A549 (cell line): Measurements from ENCODE around the gene SYAP1. TPM values are rescaled to one million over a fixed set of nuclear protein-coding genes. Genes with fewer than 3 reads are reported as not detected.

Experiments
- ATAC-seq, 2 experiments: fragments of 200-7000 bp in 1 of 2; fragments of >200 bp in 1 of 2; cut with Nextera tagmentation in 1 of 2; cut with Tn5 transposase in 1 of 2; 3 replicates each; pipeline versions ENCODE4 v1.8.0 to v1.9.1; 2018 to 2020; ENCODE audit warnings: mild to moderate bottlenecking in 1 of 2, moderate library complexity in 1 of 2
- CTCF ChIA-PET: fragments of 300-600 bp; sonication (Branson Sonifier 250); formaldehyde crosslinking; extraction: SDS; loops from one replicate; lab custom pipeline; 2021; ENCODE audit warnings: antibody characterized with exemption, inconsistent platforms; lab: Yijun Ruan, JAX
- POLR2A ChIA-PET: fragments of 350-600 bp; formaldehyde crosslinking; extraction: SDS; loops from one replicate; lab custom pipeline; 2021; ENCODE audit warnings: antibody characterized with exemption, inconsistent platforms; lab: Yijun Ruan, JAX
- DNase-seq, 2 experiments: peaks; one replicate each; pipeline versions ENCODE4 v3.0.0 to v3.0.0-alpha.2; 2011 to 2016; ENCODE audit warnings: low read depth in 1 of 2, low spot score in 1 of 2
- FAIRE-seq: peaks from 2 replicates; lab custom pipeline; 2011; peaks lifted over from hg19 to GRCh38; lab: Jason Lieb, UNC
- H3K27ac ChIP-seq, 2 experiments: fragments of >200 bp; sonication (Bioruptor Twin); formaldehyde crosslinking; 3 replicates each; pipeline ENCODE4 v1.5.1; 2016 to 2017
- H3K4me1 ChIP-seq: fragments of >200 bp; sonication (Bioruptor Twin); formaldehyde crosslinking; 3 replicates; pipeline ENCODE4 v1.6.1; 2016
- H3K4me2 ChIP-seq: fragments of >200 bp; sonication (Bioruptor Twin); formaldehyde crosslinking; 3 replicates; pipeline ENCODE4 v1.6.1; 2016
- H3K4me3 ChIP-seq: fragments of >200 bp; sonication (Bioruptor Twin); formaldehyde crosslinking; 3 replicates; pipeline ENCODE4 v1.5.1; 2016
- H3K9me3 ChIP-seq: fragments of >200 bp; sonication (Bioruptor Twin); formaldehyde crosslinking; 3 replicates; pipeline ENCODE4 v1.6.1; 2016
- BHLHE40 ChIP-seq: IDR thresholded peaks from 2 replicates; pipeline ENCODE4 v1.6.1; 2012; ENCODE audit warnings: low read depth, low read length, inconsistent platforms
- EHF ChIP-seq: fragments of 250-450 bp; sonication (Bioruptor Pico); IDR thresholded peaks from 2 replicates; pipeline ENCODE4 v1.5.0; 2020; ENCODE audit warnings: mild to moderate bottlenecking
- ESRRA ChIP-seq: fragments of 150-350 bp; IDR thresholded peaks from 2 replicates; pipeline ENCODE4 v1.6.1; 2014; ENCODE audit warnings: mild to moderate bottlenecking, low read length, borderline replicate concordance
- FOSB ChIP-seq: fragments of 250-450 bp; sonication (Bioruptor Pico); IDR thresholded peaks from 2 replicates; pipeline ENCODE4 v1.5.0; 2020; ENCODE audit warnings: mild to moderate bottlenecking, moderate library complexity
- HEYL ChIP-seq: fragments of 250-450 bp; sonication (Bioruptor Pico); IDR thresholded peaks from 2 replicates; pipeline ENCODE4 v1.8.0; 2021; ENCODE audit warnings: mild to moderate bottlenecking, moderate library complexity
- HOXA7 ChIP-seq: fragments of 250-450 bp; sonication (Bioruptor Pico); IDR thresholded peaks from 2 replicates; pipeline ENCODE4 v1.5.0; 2020; ENCODE audit warnings: mild to moderate bottlenecking, moderate library complexity
- HOXB5 ChIP-seq: fragments of 250-450 bp; sonication (Bioruptor Pico); IDR thresholded peaks from 2 replicates; pipeline ENCODE4 v1.5.0; 2020; ENCODE audit warnings: mild to moderate bottlenecking, moderate library complexity
- KDM1A ChIP-seq: fragments of 200-600 bp; sonication (generic); IDR thresholded peaks from 2 replicates; pipeline ENCODE4 v1.6.1; 2016; ENCODE audit warnings: low read depth, mild to moderate bottlenecking
- MAZ ChIP-seq: fragments of 150-350 bp; IDR thresholded peaks from 2 replicates; pipeline ENCODE4 v1.6.1; 2014; ENCODE audit warnings: antibody characterized with exemption, low read depth, low read length, borderline replicate concordance
- NFE2L2 ChIP-seq: fragments of 150-350 bp; conservative IDR thresholded peaks from 2 replicates; pipeline ENCODE4 v1.6.1; 2014; ENCODE audit warnings: low read length
- NPAS2 ChIP-seq: fragments of 250-450 bp; sonication (Bioruptor Pico); IDR thresholded peaks from 2 replicates; pipeline ENCODE4 v1.8.0; 2022; ENCODE audit warnings: mild to moderate bottlenecking, moderate library complexity, borderline replicate concordance
- NR3C1 ChIP-seq: fragments of >200 bp; sonication (Bioruptor Twin); formaldehyde crosslinking; IDR thresholded peaks from 3 replicates; pipeline ENCODE4 v1.6.1; 2017
- PHF8 ChIP-seq: fragments of 200-600 bp; sonication (generic); IDR thresholded peaks from 2 replicates; pipeline ENCODE4 v1.6.1; 2016; ENCODE audit warnings: low read depth, mild to moderate bottlenecking, antibody characterized with exemption, moderate library complexity, borderline replicate concordance
- POLR2A ChIP-seq: IDR thresholded peaks from 2 replicates; pipeline ENCODE4 v1.6.1; 2012; ENCODE audit warnings: mild to moderate bottlenecking, low read length
- RARB ChIP-seq: fragments of 250-450 bp; sonication (Bioruptor Pico); IDR thresholded peaks from 2 replicates; pipeline ENCODE4 v1.8.0; 2021; ENCODE audit warnings: mild to moderate bottlenecking, moderate library complexity
- RCOR1 ChIP-seq: fragments of 150-350 bp; IDR thresholded peaks from 2 replicates; pipeline ENCODE4 v1.6.1; 2014; ENCODE audit warnings: antibody characterized with exemption, low read length, low read depth
- SREBF2 ChIP-seq: fragments of 450-650 bp; IDR thresholded peaks from 2 replicates; pipeline ENCODE4 v1.6.1; 2014; ENCODE audit warnings: mild to moderate bottlenecking, moderate library complexity
- TP53 ChIP-seq: fragments of 250-450 bp; sonication (Bioruptor Pico); IDR thresholded peaks from 2 replicates; pipeline ENCODE4 v1.5.0; 2021; ENCODE audit warnings: mild to moderate bottlenecking, moderate library complexity
- ZFP36 ChIP-seq: fragments of 450-650 bp; IDR thresholded peaks from 2 replicates; pipeline ENCODE4 v1.6.1; 2014; ENCODE audit warnings: borderline replicate concordance; ENCODE audit not compliant: partially characterized antibody
- ZSCAN20 ChIP-seq: fragments of 250-450 bp; sonication (Bioruptor Pico); IDR thresholded peaks from 2 replicates; pipeline ENCODE4 v1.8.0; 2022; ENCODE audit warnings: mild to moderate bottlenecking, moderate library complexity
- WGBS: methylation state at CpG from one replicate; pipeline ENCODE4 v1.1.6; 2017; ENCODE audit errors: missing lambda C conversion rate; 5-methylcytosine and 5-hydroxymethylcytosine counted together
- polyA plus RNA-seq, 4 experiments: library from polyadenylated mRNA; depleted of rRNA in 3 of 4; stranded (reverse); fragments of >200 nt; fragmentation: RNase III in 1 of 4; extraction: RNeasy Plus Mini Kit Qiagen cat#74134 plus additional on column Dnase treatment in 1 of 4; gene quantifications; 2 replicates in 3 of 4; 3 replicates in 1 of 4; pipeline ENCODE4 v1.2.3, GENCODE V29; 2011 to 2017
- TF ChIP-seq, protein P1 (sequence below): fragments of 150-350 bp; IDR thresholded peaks from 2 replicates; pipeline ENCODE4 v1.6.1; 2014; ENCODE audit warnings: low read depth, mild to moderate bottlenecking, low read length
- TF ChIP-seq, protein P2 (sequence below): IDR thresholded peaks from 2 replicates; pipeline ENCODE4 v1.6.1; 2012
- TF ChIP-seq, protein P3 (sequence below): IDR thresholded peaks from 2 replicates; pipeline ENCODE4 v1.6.1; 2012

SYAP1 gene
- polyA plus RNA-seq, 2 of the 4 experiments (the other 2 are of a cell fraction): 18.9 to 20.9 TPM

DNA sequence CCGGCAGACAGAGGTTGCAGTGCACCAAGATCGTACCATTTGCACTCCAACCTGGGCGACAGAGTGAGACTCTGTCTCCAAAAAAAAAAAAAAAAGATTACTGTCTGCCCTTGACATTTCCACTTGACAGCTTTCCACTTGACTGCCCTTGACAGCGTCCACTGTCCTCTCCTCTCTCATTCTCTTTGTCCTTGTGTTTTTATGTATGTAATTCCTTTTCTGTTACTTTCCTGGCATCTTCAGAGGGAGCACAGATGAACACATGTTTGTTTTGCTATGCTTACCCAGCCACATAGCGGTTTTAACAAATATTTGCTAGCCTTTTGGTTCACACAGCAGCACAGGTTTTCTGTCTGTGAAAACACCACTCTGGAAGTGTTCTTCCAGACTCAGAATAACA, 26.2 kb downstream of the SYAP1 start:
- POLR2A ChIA-PET: no interaction called here

GRCh38 chrX:16748425-16748824, 29.0 kb downstream of the SYAP1 start:
- Histone ChIP-seq H3K9me3 (no peaks in the 10 kb centered on the region), H3K4me2 (no peak overlapping the region), H3K4me3 (no peak overlapping the region), H3K4me1 (no peaks in the 10 kb centered on the region), H3K27ac (no peak overlapping the region)
- DNase-seq (no peak), ATAC-seq (no peak), FAIRE-seq (peak; percentile 13)
- CTCF ChIA-PET: interaction anchor here (0.6 kb wide), 1 partner anchor 45 kb away, joined by 3 read pairs; no protein-coding TSS in a partner anchor
- 93% methylated on average over 5 of the region's 5 CpGs for WGBS
- no peak for TF ChIP-seq BHLHE40
- POLR2A ChIA-PET: no interaction called here

More for the DNA sequence above, 26.2 kb downstream of the SYAP1 start:
- ATAC-seq (no peak), DNase-seq (no peak), FAIRE-seq (no peak)
- CTCF ChIA-PET: no interaction called here
- Histone ChIP-seq H3K4me1 (no peaks in the 10 kb centered on the region), H3K27ac (no peak overlapping the region), H3K9me3 (no peaks in the 10 kb centered on the region), H3K4me3 (no peak overlapping the region), H3K4me2 (no peak overlapping the region)
- TF ChIP-seq HOXB5 (CRISPR knock-in tag) (no peak), RARB (CRISPR knock-in tag) (no peak), ZFP36 (no peak), NFE2L2 (no peak)
- TF ChIP-seq, protein P1, sequence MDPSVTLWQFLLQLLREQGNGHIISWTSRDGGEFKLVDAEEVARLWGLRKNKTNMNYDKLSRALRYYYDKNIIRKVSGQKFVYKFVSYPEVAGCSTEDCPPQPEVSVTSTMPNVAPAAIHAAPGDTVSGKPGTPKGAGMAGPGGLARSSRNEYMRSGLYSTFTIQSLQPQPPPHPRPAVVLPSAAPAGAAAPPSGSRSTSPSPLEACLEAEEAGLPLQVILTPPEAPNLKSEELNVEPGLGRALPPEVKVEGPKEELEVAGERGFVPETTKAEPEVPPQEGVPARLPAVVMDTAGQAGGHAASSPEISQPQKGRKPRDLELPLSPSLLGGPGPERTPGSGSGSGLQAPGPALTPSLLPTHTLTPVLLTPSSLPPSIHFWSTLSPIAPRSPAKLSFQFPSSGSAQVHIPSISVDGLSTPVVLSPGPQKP: no peak
- WGBS: 79% methylated on average over 5 of the region's 5 CpGs

DNA sequence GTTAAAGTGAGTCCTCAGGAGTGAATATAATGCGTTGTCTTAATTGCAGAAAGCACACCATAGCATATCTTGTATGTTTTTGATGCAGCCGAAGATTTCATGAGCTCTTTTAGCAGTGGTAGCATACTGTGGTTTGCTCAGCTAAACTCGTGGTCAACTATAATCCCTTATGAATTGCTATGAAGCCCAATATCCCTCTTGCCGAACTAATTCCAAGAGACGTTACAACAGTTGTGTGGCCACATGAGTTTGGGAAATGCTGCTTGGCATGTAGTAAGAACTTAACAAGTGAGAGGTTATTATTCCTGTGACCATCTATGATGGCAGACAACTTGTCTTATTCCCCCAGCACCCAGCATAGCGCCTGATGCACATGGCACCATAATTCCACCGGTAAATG, 30.7 kb downstream of the SYAP1 start:
- TF ChIP-seq ZFP36 (no peak), POLR2A (no peak), SREBF2 (no peak), NPAS2 (no peak), EHF (CRISPR knock-in tag) (no peak), BHLHE40 (no peak), TP53 (CRISPR knock-in tag) (no peak)
- TF ChIP-seq, protein P2, sequence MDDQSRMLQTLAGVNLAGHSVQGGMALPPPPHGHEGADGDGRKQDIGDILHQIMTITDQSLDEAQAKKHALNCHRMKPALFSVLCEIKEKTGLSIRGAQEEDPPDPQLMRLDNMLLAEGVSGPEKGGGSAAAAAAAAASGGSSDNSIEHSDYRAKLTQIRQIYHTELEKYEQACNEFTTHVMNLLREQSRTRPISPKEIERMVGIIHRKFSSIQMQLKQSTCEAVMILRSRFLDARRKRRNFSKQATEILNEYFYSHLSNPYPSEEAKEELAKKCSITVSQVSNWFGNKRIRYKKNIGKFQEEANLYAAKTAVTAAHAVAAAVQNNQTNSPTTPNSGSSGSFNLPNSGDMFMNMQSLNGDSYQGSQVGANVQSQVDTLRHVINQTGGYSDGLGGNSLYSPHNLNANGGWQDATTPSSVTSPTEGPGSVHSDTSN: no peak
- TF ChIP-seq, protein P1: no peak
- TF ChIP-seq, all 56 proteins: peak for 0
- no peak for DNase-seq
- ChIA-PET POLR2A (no interaction called here), CTCF (no interaction called here)
- FAIRE-seq: peak; percentile 98
- Histone ChIP-seq H3K4me1 (no peaks in the 10 kb centered on the region), H3K4me3 (no peak overlapping the region), H3K4me2 (no peak overlapping the region), H3K9me3 (no peaks in the 10 kb centered on the region), H3K27ac (no peak overlapping the region)
- ATAC-seq: no peak
- 94% methylated on average over 7 of the region's 7 CpGs for WGBS

- H3K4me3 ChIP-seq: no peak overlapping the region
- no peak for FAIRE-seq
- POLR2A ChIA-PET: interaction anchor here (1.3 kb wide), 1 partner anchor 18 kb away, joined by 3 read pairs; no protein-coding TSS in a partner anchor
Observed at GRCh38 chrX:16754019-16754418, 34.6 kb downstream of the SYAP1 start.

More at GRCh38 chrX:16754019-16754418, 34.6 kb downstream of the SYAP1 start:
- ATAC-seq: no peak
- Histone ChIP-seq H3K9me3 (no peaks in the 10 kb centered on the region), H3K4me2 (no peak overlapping the region), H3K27ac (no peak overlapping the region), H3K4me1 (no peaks in the 10 kb centered on the region)
- TF ChIP-seq HOXA7 (CRISPR knock-in tag) (no peak), MAZ (no peak), FOSB (no peak), ZSCAN20 (CRISPR knock-in tag) (no peak), ESRRA (no peak), RCOR1 (no peak), NR3C1 (no peak), HEYL (CRISPR knock-in tag) (no peak), KDM1A (no peak), PHF8 (no peak)
- TF ChIP-seq, protein P3, sequence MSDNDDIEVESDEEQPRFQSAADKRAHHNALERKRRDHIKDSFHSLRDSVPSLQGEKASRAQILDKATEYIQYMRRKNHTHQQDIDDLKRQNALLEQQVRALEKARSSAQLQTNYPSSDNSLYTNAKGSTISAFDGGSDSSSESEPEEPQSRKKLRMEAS: no peak
- CTCF ChIA-PET: no interaction called here
- no peak for DNase-seq
- 100% methylated on average over 2 of the region's 2 CpGs for WGBS
